ENCODE data around the gene RHOBTB1.

GRCh38 chr10:60877777-60878120 lies 66.2 kb downstream of the RHOBTB1 start:
- TF ChIP-seq CTCF (IDR thresholded peaks at IDR 0.05 in 4 of 5, conservative IDR thresholded peaks at IDR 0.05 in 1 of 5) (no peak), POLR2A (IDR thresholded peaks at IDR 0.05) (no peak)
